Trophoblast cell (in vitro differentiated cells and primary cell): ENCODE results near the gene CDH3.

ENCODE experiments used
- DNase-seq, 2 donors: peaks; one replicate each; pipeline ENCODE4 v3.0.0-alpha.2; 2016
- H2AFZ ChIP-seq: 2 replicates; pipeline ENCODE4 v1.6.1; 2013; ENCODE audit warnings: low read length, moderate library complexity, mild to moderate bottlenecking; ENCODE audit not compliant: insufficient read depth, poor library complexity
- H2AK5ac ChIP-seq: 2 replicates; pipeline ENCODE4 v1.6.1; 2013; ENCODE audit warnings: mild to moderate bottlenecking, low read length
- H2BK120ac ChIP-seq: 2 replicates; pipeline ENCODE4 v1.6.1; 2013; ENCODE audit warnings: low read length, mild to moderate bottlenecking, moderate library complexity; ENCODE audit not compliant: insufficient read depth, poor library complexity
- H2BK12ac ChIP-seq: 2 replicates; pipeline ENCODE4 v1.6.1; 2013; ENCODE audit warnings: mild to moderate bottlenecking, low read length, moderate library complexity
- H2BK5ac ChIP-seq: 2 replicates; pipeline ENCODE4 v1.6.1; 2013; ENCODE audit warnings: low read length, low read depth, moderate library complexity, mild to moderate bottlenecking; ENCODE audit not compliant: poor library complexity
- H3K14ac ChIP-seq: 2 replicates; pipeline ENCODE4 v1.6.1; 2013; ENCODE audit warnings: mild to moderate bottlenecking, low read length
- H3K18ac ChIP-seq: 2 replicates; pipeline ENCODE4 v1.6.1; 2013; ENCODE audit warnings: mild to moderate bottlenecking, low read length
- H3K23ac ChIP-seq: 2 replicates; pipeline ENCODE4 v1.6.1; 2013; ENCODE audit warnings: low read length
- H3K27ac ChIP-seq: 2 replicates; pipeline ENCODE4 v1.5.1; 2013; ENCODE audit warnings: low read depth, mild to moderate bottlenecking, inconsistent platforms, low read length, moderate library complexity
- H3K27me3 ChIP-seq: 2 replicates; pipeline ENCODE4 v1.6.1; 2013; ENCODE audit warnings: inconsistent platforms, mild to moderate bottlenecking, low read length, moderate library complexity; ENCODE audit not compliant: insufficient read depth
- H3K36me3 ChIP-seq, 2 experiments: 1 replicate in 1 of 2; 2 replicates in 1 of 2; pipeline ENCODE4 v1.6.1; 2013; ENCODE audit warnings: low read length in 2 of 2, mild to moderate bottlenecking in 2 of 2, moderate library complexity in 1 of 2; ENCODE audit not compliant: insufficient read depth in 2 of 2, control insufficient read depth in 1 of 2
- H3K4ac ChIP-seq: 2 replicates; pipeline ENCODE4 v1.6.1; 2013; ENCODE audit warnings: low read depth, mild to moderate bottlenecking, low read length, moderate library complexity
- H3K4me1 ChIP-seq, 2 experiments: 1 replicate in 1 of 2; 2 replicates in 1 of 2; pipeline ENCODE4 v1.6.1; 2013; ENCODE audit warnings: low read length in 2 of 2, mild to moderate bottlenecking in 2 of 2, moderate library complexity in 1 of 2; ENCODE audit not compliant: insufficient read depth in 2 of 2, control insufficient read depth in 1 of 2
- H3K4me2 ChIP-seq: 2 replicates; pipeline ENCODE4 v1.6.1; 2013; ENCODE audit warnings: inconsistent platforms, mild to moderate bottlenecking, low read length, moderate library complexity
- H3K4me3 ChIP-seq: 2 replicates; pipeline ENCODE4 v1.5.1; 2013; ENCODE audit warnings: mild to moderate bottlenecking, low read depth, low read length, inconsistent platforms
- H3K79me1 ChIP-seq: one replicate; pipeline ENCODE4 v1.6.1; 2013; ENCODE audit warnings: low read length
- H3K79me2 ChIP-seq: 2 replicates; pipeline ENCODE4 v1.6.1; 2013; ENCODE audit warnings: low read length, mild to moderate bottlenecking; ENCODE audit not compliant: control insufficient read depth, insufficient read depth, poor library complexity
- H3K9ac ChIP-seq: 2 replicates; pipeline ENCODE4 v1.6.1; 2013; ENCODE audit warnings: mild to moderate bottlenecking, low read length
- H3K9me3 ChIP-seq: 2 replicates; pipeline ENCODE4 v1.6.1; 2013; ENCODE audit warnings: low read depth, mild to moderate bottlenecking, control low read depth, inconsistent platforms, low read length; ENCODE audit not compliant: insufficient read depth
- H4K12ac ChIP-seq: 2 replicates; pipeline ENCODE4 v1.6.1; 2013; ENCODE audit warnings: low read depth, mild to moderate bottlenecking, low read length, moderate library complexity
- H4K8ac ChIP-seq: 2 replicates; pipeline ENCODE4 v1.6.1; 2013; ENCODE audit warnings: low read depth, mild to moderate bottlenecking, low read length, moderate library complexity
- H4K91ac ChIP-seq: one replicate; pipeline ENCODE4 v1.6.1; 2013; ENCODE audit warnings: low read depth, mild to moderate bottlenecking, low read length, moderate library complexity
- WGBS: extraction: QIAGEN DNeasy Blood & Tissue Kit; methylation state at CpG from one replicate; pipeline ENCODE4 v1.1.7; 2013; ENCODE audit warnings: missing lambda C conversion rate; ENCODE audit not compliant: insufficient read length, insufficient coverage; ENCODE audit errors: extremely low coverage; 5-methylcytosine and 5-hydroxymethylcytosine counted together

Gene CDH3

GRCh38 chr16:68734782-68735181 is 89.7 kb downstream of the CDH3 start:
- no peak overlapping the region for H3K4me3 ChIP-seq
- no peak overlapping the region for H4K12ac ChIP-seq
- H3K79me1 ChIP-seq: peaks cover 28% of the 10 kb centered on the region
- H2BK120ac ChIP-seq: peak overlapping the region; percentile 11
- no peak overlapping the region for H3K9ac ChIP-seq
- peaks cover 15 to 20% of the 10 kb centered on the region in 2 experiments for H3K4me1 ChIP-seq
- no peak overlapping the region for H3K27ac ChIP-seq
- no peaks in the 10 kb centered on the region for H3K36me3 ChIP-seq
- H3K27me3 ChIP-seq: no peaks in the 10 kb centered on the region
- H3K79me2 ChIP-seq: peaks cover 12% of the 10 kb centered on the region
- no peak overlapping the region for H2AK5ac ChIP-seq
- peak overlapping the region; percentile 1 for H2BK5ac ChIP-seq
- no peak overlapping the region for H3K4ac ChIP-seq
- H3K23ac ChIP-seq: no peak overlapping the region
- H3K9me3 ChIP-seq: peaks cover 1% of the 10 kb centered on the region
- no peak overlapping the region for H3K18ac ChIP-seq
- H3K14ac ChIP-seq: peak overlapping the region; percentile 2
- no peak overlapping the region for H3K4me2 ChIP-seq
- H2BK12ac ChIP-seq: peak overlapping the region; percentile 19
- H2AFZ ChIP-seq: no peak overlapping the region
- DNase-seq: no peak
- no peak overlapping the region for H4K8ac ChIP-seq
- no CpG with 5 or more reads among the region's 2 CpGs for WGBS
- peak overlapping the region; percentile 21 for H4K91ac ChIP-seq

GRCh38 chr16:68736561-68736960 is 91.5 kb downstream of the CDH3 start:
- no peak for DNase-seq
- Histone ChIP-seq H3K14ac (no peak overlapping the region), H3K18ac (no peak overlapping the region), H3K4me2 (peak overlapping the region; percentile 93), H3K9me3 (peaks cover 1% of the 10 kb centered on the region), H3K36me3 (peaks cover 0 to 7% of the 10 kb centered on the region in 2 experiments), H4K91ac (peak overlapping the region; percentile 37), H2AFZ (no peak overlapping the region), H3K27ac (no peak overlapping the region), H3K79me2 (peaks cover 15% of the 10 kb centered on the region), H3K9ac (no peak overlapping the region), H2BK5ac (no peak overlapping the region), H4K8ac (no peak overlapping the region), H2AK5ac (no peak overlapping the region), H2BK12ac (no peak overlapping the region), H3K4me1 (peaks cover 20 to 29% of the 10 kb centered on the region in 2 experiments), H4K12ac (peak overlapping the region; percentile 55), H2BK120ac (no peak overlapping the region), H3K27me3 (no peaks in the 10 kb centered on the region), H3K4me3 (no peak overlapping the region), H3K4ac (no peak overlapping the region), H3K23ac (no peak overlapping the region), H3K79me1 (peaks cover 27% of the 10 kb centered on the region)
- WGBS: no CpG with 5 or more reads among the region's 12 CpGs

GRCh38 chr16:68737046-68737729 is 92.1 kb downstream of the CDH3 start, which contains the start of gene CDH1:
Gene CDH1 (plus strand): TSS chr16:68737292. CDS start chr16:68737416, 124 bp downstream.
- Histone ChIP-seq H2AK5ac (no peak within 1 kb of the TSS), H4K91ac (peak within 1 kb of the TSS; percentile 75), H3K36me3 (peaks cover 0 to 7% of the 10 kb centered on the region in 2 experiments), H3K79me2 (peaks cover 15% of the 10 kb centered on the region), H3K4me1 (peaks cover 18 to 30% of the 10 kb centered on the region in 2 experiments), H3K27me3 (no peaks in the 10 kb centered on the region), H3K4ac (peak within 1 kb of the TSS; percentile 96), H3K79me1 (peaks cover 25% of the 10 kb centered on the region), H4K8ac (peak within 1 kb of the TSS; percentile 50), H3K9ac (peak within 1 kb of the TSS; percentile 88), H3K18ac (peak within 1 kb of the TSS; percentile 78), H2BK12ac (no peak within 1 kb of the TSS), H2AFZ (peak within 1 kb of the TSS; percentile 37), H2BK5ac (peak within 1 kb of the TSS; percentile 58), H4K12ac (peak within 1 kb of the TSS; percentile 55), H2BK120ac (peak within 1 kb of the TSS; percentile 31), H3K4me2 (peak within 1 kb of the TSS; percentile 93), H3K14ac (peak within 1 kb of the TSS; percentile 61), H3K27ac (peak within 1 kb of the TSS; percentile 42), H3K23ac (peak within 1 kb of the TSS; percentile 17), H3K4me3 (peak within 1 kb of the TSS; percentile 88), H3K9me3 (peaks cover 1% of the 10 kb centered on the region)
- DNase-seq: peak; percentile 83 to 86
- no CpG with 5 or more reads among the region's 63 CpGs for WGBS

GRCh38 chr16:68737730-68738629 is 92.9 kb downstream of the CDH3 start:
- Histone ChIP-seq H4K91ac (peak overlapping the region; percentile 48), H3K4me3 (peak overlapping the region; percentile 88), H3K4ac (peak overlapping the region; percentile 96), H3K4me1 (peaks cover 21 to 32% of the 10 kb centered on the region in 2 experiments), H3K9me3 (peaks cover 1% of the 10 kb centered on the region), H2AFZ (peak overlapping the region; percentile 37), H2BK12ac (no peak overlapping the region), H2AK5ac (no peak overlapping the region), H3K36me3 (peaks cover 0 to 7% of the 10 kb centered on the region in 2 experiments), H2BK120ac (peak overlapping the region; percentile 31), H3K27me3 (no peaks in the 10 kb centered on the region), H3K4me2 (peak overlapping the region; percentile 93), H4K12ac (no peak overlapping the region), H3K27ac (peak overlapping the region; percentile 42), H4K8ac (peak overlapping the region; percentile 50), H3K23ac (peak overlapping the region; percentile 17), H3K14ac (peak overlapping the region; percentile 61), H3K79me1 (peaks cover 23% of the 10 kb centered on the region), H3K18ac (peak overlapping the region; percentile 57), H3K79me2 (peaks cover 17% of the 10 kb centered on the region), H2BK5ac (peak overlapping the region; percentile 52), H3K9ac (peak overlapping the region; percentile 82)
- no CpG with 5 or more reads among the region's 58 CpGs for WGBS
- DNase-seq: peak in 1 of 2 donors; percentile 50
